K562 (cell line): ENCODE results near the gene DEDD2.

ENCODE experiments used
- COPS2 ChIP-seq: fragments of 450-650 bp; conservative IDR thresholded peaks from 2 replicates; pipeline ENCODE4 v1.6.1; 2016; ENCODE audit warnings: mild to moderate bottlenecking, moderate library complexity
- CTCF ChIP-seq, 3 experiments: IDR thresholded peaks in 2 of 3; conservative IDR thresholded peaks in 1 of 3; 2 replicates each; pipeline ENCODE4 v1.5.1; 2011 to 2012; ENCODE audit warnings: low read length in 3 of 3, mild to moderate bottlenecking in 3 of 3, control low read depth in 2 of 3, improper control_type of control experiment in 1 of 3, inconsistent platforms in 1 of 3, low read depth in 1 of 3, mixed read lengths in 1 of 3, moderate library complexity in 1 of 3; ENCODE audit not compliant: insufficient read depth in 2 of 3
- KLF10 ChIP-seq: fragments of 250-450 bp; sonication (Bioruptor Pico); IDR thresholded peaks from 2 replicates; pipeline ENCODE4 v1.6.1; 2021; ENCODE audit warnings: matching md5 sums
- LARP7 ChIP-seq: fragments of 450-650 bp; IDR thresholded peaks from 2 replicates; pipeline ENCODE4 v1.6.1; 2016
- NFRKB ChIP-seq: fragments of 450-650 bp; IDR thresholded peaks from 2 replicates; pipeline ENCODE4 v1.6.1; 2016; ENCODE audit warnings: low read depth
- POLR2A ChIP-seq: fragments of 450-650 bp; conservative IDR thresholded peaks from 2 replicates; pipeline ENCODE4 v1.6.1; 2016
- PRPF4 ChIP-seq: fragments of 200-400 bp; formaldehyde crosslinking; IDR thresholded peaks from one replicate; pipeline ENCODE4 v1.6.1; 2017; ENCODE audit warnings: low read length, low read depth, mild to moderate bottlenecking; ENCODE audit not compliant: insufficient read depth, poor library complexity, severe bottlenecking
- PTTG1 ChIP-seq: fragments of 450-650 bp; IDR thresholded peaks from 2 replicates; pipeline ENCODE4 v1.6.1; 2016; ENCODE audit warnings: low read depth, mild to moderate bottlenecking, missing genetic modification characterization, missing compliant biosample characterization
- SOX6 ChIP-seq: fragments of 450-650 bp; IDR thresholded peaks from 2 replicates; pipeline ENCODE4 v1.6.1; 2014; ENCODE audit warnings: mild to moderate bottlenecking
- TBP ChIP-seq: optimal IDR thresholded peaks from 2 replicates; pipeline ENCODE3; 2011; ENCODE audit warnings: low read depth, low read length, improper control_type of control experiment
- ZNF445 ChIP-seq: fragments of 250-450 bp; sonication (Bioruptor Pico); IDR thresholded peaks from 2 replicates; pipeline ENCODE4 v1.4.0; 2020; ENCODE audit warnings: low read depth, mild to moderate bottlenecking, moderate library complexity
- TF ChIP-seq, protein P1 (sequence below), 2 experiments: fragments of 450-650 bp; conservative IDR thresholded peaks; 2 replicates each; pipeline ENCODE4 v1.6.1; 2017; ENCODE audit warnings: mild to moderate bottlenecking in 2 of 2, moderate library complexity in 2 of 2
- TF ChIP-seq, protein P2 (sequence below): sonication (generic); formaldehyde crosslinking; IDR thresholded peaks from 2 replicates; pipeline ENCODE4 v1.9.0; 2022; ENCODE audit warnings: mild to moderate bottlenecking, missing genetic modification reagents
- TF ChIP-seq, protein P3 (sequence below): sonication (generic); formaldehyde crosslinking; IDR thresholded peaks from 2 replicates; pipeline ENCODE4 v1.8.0; 2022; ENCODE audit warnings: mild to moderate bottlenecking, missing genetic modification reagents

DNA sequence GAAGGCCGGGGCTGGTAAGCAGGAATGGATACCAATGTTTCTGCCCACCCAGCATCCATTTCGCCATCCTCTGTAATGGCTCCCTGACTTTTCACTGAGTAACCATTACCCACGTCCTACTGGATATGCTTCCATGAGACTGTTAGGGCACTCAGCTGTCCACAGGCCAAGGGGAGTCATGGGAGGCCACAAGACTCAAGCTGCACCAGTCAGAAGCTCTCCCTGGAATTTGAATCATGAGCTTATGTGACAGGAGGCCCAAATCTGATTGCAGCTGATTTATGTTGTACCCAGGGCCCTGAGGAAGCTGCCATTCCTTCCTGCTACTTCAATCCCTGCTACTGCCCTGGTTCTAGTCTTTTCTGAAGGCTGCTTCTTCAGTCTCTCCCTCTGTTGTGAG, 28.3 kb downstream of the DEDD2 start:
- TF ChIP-seq TBP (no peak), NFRKB (no peak), PTTG1 (tag) (no peak), CTCF (IDR thresholded peaks at IDR 0.05 in 2 of 3, conservative IDR thresholded peaks at IDR 0.05 in 1 of 3; ENCODE audit: insufficient read depth in 2 of 3, low read depth in 1 of 3, low read length in 3 of 3) (no peak), KLF10 (CRISPR knock-in tag) (no peak), LARP7 (no peak), POLR2A (no peak), COPS2 (no peak), SOX6 (no peak), PRPF4 (no peak), ZNF445 (no peak)
- TF ChIP-seq, protein P1, sequence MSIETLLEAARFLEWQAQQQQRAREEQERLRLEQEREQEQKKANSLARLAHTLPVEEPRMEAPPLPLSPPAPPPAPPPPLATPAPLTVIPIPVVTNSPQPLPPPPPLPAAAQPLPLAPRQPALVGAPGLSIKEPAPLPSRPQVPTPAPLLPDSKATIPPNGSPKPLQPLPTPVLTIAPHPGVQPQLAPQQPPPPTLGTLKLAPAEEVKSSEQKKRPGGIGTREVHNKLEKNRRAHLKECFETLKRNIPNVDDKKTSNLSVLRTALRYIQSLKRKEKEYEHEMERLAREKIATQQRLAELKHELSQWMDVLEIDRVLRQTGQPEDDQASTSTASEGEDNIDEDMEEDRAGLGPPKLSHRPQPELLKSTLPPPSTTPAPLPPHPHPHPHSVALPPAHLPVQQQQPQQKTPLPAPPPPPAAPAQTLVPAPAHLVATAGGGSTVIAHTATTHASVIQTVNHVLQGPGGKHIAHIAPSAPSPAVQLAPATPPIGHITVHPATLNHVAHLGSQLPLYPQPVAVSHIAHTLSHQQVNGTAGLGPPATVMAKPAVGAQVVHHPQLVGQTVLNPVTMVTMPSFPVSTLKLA (conservative IDR thresholded peaks at IDR 0.05) = no peak
- TF ChIP-seq, protein P2, sequence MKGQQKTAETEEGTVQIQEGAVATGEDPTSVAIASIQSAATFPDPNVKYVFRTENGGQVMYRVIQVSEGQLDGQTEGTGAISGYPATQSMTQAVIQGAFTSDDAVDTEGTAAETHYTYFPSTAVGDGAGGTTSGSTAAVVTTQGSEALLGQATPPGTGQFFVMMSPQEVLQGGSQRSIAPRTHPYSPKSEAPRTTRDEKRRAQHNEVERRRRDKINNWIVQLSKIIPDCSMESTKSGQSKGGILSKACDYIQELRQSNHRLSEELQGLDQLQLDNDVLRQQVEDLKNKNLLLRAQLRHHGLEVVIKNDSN = no peak
- TF ChIP-seq, protein P3, sequence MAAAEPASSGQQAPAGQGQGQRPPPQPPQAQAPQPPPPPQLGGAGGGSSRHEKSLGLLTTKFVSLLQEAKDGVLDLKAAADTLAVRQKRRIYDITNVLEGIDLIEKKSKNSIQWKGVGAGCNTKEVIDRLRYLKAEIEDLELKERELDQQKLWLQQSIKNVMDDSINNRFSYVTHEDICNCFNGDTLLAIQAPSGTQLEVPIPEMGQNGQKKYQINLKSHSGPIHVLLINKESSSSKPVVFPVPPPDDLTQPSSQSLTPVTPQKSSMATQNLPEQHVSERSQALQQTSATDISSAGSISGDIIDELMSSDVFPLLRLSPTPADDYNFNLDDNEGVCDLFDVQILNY = no peak
